Glutamatergic neuron (in vitro differentiated cells): ENCODE data around the gene IKZF3. TPM values are rescaled to one million over a fixed set of nuclear protein-coding genes. Genes with fewer than 3 reads are reported as not detected.
"Not testable (repeated sequence)": the region's sequence is repeated elsewhere in the genome, so short reads cannot be mapped to it uniquely, and the experiment has no call there.

Source experiments
- DNase-seq: peaks from one replicate; pipeline ENCODE4 v3.0.0; 2022
- H3K27ac Mint-ChIP-seq: one replicate; pipeline ENCODE4 v1.8.0; 2020; ENCODE audit warnings: mild to moderate bottlenecking, mixed read lengths, inconsistent platforms; ENCODE audit not compliant: unreplicated experiment
- H3K27me3 Mint-ChIP-seq: one replicate; pipeline ENCODE4 v1.8.0; 2020; ENCODE audit warnings: mild to moderate bottlenecking, moderate library complexity, mixed read lengths, inconsistent platforms; ENCODE audit not compliant: unreplicated experiment
- H3K36me3 Mint-ChIP-seq: one replicate; pipeline ENCODE4 v1.8.0; 2020; ENCODE audit warnings: mild to moderate bottlenecking, mixed read lengths, inconsistent platforms; ENCODE audit not compliant: unreplicated experiment
- H3K4me1 Mint-ChIP-seq: one replicate; pipeline ENCODE4 v1.8.0; 2020; ENCODE audit warnings: mild to moderate bottlenecking, low read depth, mixed read lengths, inconsistent platforms; ENCODE audit not compliant: unreplicated experiment
- H3K4me3 Mint-ChIP-seq: one replicate; pipeline ENCODE4 v1.8.0; 2020; ENCODE audit warnings: mild to moderate bottlenecking, mixed read lengths, inconsistent platforms; ENCODE audit not compliant: unreplicated experiment
- H3K9me3 Mint-ChIP-seq: one replicate; pipeline ENCODE4 v1.8.0; 2020; ENCODE audit warnings: mild to moderate bottlenecking, moderate library complexity, mixed read lengths, inconsistent platforms; ENCODE audit not compliant: unreplicated experiment
- total RNA-seq: library from RNA; stranded (reverse); fragmentation: NEBNext Ultra II Directional; extraction: Animal tissue kit (Norgen Biotek cat#: 25700); gene quantifications from one replicate; pipeline ENCODE4 v1.2.1, GENCODE V29; 2021; ENCODE audit not compliant: unreplicated experiment
- TF ChIP-seq, protein P1 (sequence below): fragments of 200-600 bp; sonication (generic); IDR thresholded peaks from one replicate; pipeline ENCODE4 v1.5.0; 2021; ENCODE audit not compliant: partially characterized antibody, unreplicated experiment

The IKZF3 gene
- total RNA-seq, 1 donor from 2014 or later = not detected

DNA sequence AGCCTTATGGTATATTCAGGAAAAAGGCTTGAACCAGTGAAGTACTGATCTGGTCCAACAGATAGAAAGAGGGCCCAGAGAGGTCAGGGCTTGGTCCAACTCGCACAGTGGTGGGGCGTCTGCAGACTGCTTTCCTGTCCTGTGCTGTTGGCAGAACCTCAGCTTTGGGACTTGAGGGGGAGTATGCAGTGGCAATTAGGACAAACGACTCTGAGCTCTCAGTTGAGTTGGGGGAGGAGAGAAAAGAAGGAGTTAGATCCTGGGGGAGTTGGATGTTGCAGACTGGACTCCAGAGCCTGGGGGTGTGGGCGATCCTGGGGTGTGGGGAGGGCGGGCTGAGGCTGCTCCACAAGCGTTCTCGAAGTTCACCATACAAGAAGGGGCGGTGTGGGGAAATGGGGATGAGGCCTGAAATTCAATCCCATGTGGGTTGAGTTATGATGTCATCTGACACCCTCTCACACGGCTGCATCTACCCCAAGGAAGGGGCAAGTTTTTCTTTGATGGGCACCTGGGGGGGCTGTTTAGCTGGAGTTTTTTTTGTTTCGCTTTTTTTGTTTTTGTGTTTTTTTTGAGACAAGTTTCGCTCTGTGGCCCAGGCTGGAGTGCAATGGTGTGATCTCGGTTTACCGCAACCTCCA is 111.8 kb downstream of the IKZF3 start:
- no peak for DNase-seq
- no peaks in the 10 kb centered on the region for H3K36me3 Mint-ChIP-seq
- no peak overlapping the region for H3K4me3 Mint-ChIP-seq
- H3K27me3 Mint-ChIP-seq = peaks cover 9% of the 10 kb centered on the region
- no peak overlapping the region for H3K27ac Mint-ChIP-seq
- peaks cover 2% of the 10 kb centered on the region for H3K4me1 Mint-ChIP-seq
- TF ChIP-seq, protein P1, sequence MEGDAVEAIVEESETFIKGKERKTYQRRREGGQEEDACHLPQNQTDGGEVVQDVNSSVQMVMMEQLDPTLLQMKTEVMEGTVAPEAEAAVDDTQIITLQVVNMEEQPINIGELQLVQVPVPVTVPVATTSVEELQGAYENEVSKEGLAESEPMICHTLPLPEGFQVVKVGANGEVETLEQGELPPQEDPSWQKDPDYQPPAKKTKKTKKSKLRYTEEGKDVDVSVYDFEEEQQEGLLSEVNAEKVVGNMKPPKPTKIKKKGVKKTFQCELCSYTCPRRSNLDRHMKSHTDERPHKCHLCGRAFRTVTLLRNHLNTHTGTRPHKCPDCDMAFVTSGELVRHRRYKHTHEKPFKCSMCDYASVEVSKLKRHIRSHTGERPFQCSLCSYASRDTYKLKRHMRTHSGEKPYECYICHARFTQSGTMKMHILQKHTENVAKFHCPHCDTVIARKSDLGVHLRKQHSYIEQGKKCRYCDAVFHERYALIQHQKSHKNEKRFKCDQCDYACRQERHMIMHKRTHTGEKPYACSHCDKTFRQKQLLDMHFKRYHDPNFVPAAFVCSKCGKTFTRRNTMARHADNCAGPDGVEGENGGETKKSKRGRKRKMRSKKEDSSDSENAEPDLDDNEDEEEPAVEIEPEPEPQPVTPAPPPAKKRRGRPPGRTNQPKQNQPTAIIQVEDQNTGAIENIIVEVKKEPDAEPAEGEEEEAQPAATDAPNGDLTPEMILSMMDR = no peak
- H3K9me3 Mint-ChIP-seq = peaks cover 1% of the 10 kb centered on the region

DNA sequence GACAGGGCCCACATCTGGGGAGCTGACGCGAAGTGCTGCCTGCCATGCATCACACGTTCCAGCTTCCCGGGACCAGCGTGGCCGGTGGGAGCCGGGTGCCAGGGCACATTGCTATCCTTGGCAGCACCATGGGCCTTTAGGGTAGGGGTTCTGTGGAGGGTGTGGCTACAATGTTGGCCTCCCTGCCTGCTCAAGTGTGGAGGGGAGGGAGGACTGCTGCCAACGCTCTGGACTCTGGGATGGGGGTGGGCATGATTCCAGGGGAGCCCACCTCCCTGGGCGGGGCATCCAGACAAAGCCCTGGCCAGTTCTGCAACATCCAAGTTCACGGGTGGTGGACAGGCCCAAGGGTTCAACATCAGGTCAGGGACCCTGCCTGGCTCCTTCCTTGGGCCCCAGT is 112.5 kb downstream of the IKZF3 start:
- Mint-ChIP-seq H3K36me3 (no peaks in the 10 kb centered on the region), H3K4me1 (peaks cover 2% of the 10 kb centered on the region), H3K9me3 (peaks cover 1% of the 10 kb centered on the region), H3K27ac (no peak overlapping the region), H3K4me3 (no peak overlapping the region), H3K27me3 (peaks cover 6% of the 10 kb centered on the region)
- no peak for DNase-seq
- TF ChIP-seq, protein P1 = no peak

DNA sequence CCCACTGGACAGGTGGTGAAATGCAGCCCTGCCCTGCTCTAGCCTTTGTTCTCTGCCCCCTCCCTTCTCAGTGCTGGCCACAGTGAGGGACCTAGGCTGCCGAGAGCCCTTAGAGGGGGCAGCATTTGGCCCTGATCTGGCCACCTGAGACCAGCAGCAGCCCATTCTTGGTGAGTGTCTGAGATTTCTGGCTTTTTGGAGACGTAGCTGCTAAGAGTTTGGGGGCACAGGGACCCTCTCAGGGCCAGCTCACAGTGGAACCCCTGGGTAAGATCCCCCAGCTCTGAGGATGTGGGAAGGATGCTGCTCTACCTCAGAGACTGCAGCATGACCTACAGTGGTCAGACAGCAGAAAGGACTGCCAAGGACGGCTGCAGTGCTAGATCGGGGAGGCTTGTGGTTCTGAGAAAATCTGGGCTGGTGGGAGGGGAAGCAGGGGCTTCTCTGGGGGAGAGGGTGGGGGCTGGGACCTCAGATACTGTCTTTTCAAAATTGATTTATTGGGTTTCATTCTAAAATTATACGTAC is 113.0 kb downstream of the IKZF3 start:
- H3K9me3 Mint-ChIP-seq = peaks cover 1% of the 10 kb centered on the region
- no peaks in the 10 kb centered on the region for H3K36me3 Mint-ChIP-seq
- H3K4me3 Mint-ChIP-seq = no peak overlapping the region
- peaks cover 5% of the 10 kb centered on the region for H3K27me3 Mint-ChIP-seq
- TF ChIP-seq, protein P1 = no peak
- no peak for DNase-seq
- no peak overlapping the region for H3K27ac Mint-ChIP-seq
- peaks cover 2% of the 10 kb centered on the region for H3K4me1 Mint-ChIP-seq

DNA sequence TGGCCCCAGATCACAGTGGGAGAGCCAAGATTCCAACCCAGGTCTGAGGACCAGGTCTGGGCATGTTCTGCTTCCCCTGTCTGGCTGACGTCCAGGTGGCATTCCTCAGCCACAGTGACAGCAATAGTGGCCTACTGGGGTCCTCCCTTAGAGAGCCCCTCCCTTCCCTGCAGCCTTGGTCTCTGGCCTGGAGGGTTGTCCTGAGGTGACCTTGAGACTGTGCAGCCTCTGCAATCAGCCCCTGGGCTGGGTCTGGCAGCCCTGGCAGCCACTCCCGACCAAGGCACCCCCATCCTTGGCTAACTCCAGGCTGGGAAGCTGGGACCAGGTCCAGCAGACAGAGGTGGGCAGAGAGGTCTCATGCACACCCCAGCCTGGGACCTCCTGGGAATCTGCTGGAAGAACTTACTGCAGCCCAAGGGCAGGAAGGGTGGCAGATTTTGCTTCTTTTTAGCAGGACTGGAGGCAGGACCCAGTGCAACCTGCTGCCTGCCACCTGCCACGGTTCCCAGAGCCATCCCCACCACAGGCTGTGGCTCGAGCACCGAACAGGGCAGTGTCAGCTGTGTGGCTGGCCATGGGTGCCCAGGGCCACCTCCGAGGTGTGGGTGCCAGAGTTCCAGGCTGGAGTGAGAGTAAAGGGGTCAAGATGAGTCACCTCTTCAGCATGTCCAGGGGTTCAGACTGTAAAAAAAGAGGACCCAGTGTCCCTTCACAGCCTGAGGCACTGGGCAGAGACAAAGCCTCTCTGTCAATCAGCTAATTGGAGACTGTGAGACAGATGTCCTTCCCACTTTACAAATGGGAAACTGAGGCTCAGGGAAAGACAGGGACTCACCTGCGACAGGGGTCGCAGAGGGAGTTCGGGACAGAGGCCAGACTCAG is 113.7 kb downstream of the IKZF3 start:
- no peak for DNase-seq
- TF ChIP-seq, protein P1 = no peak
- no peak overlapping the region for H3K4me3 Mint-ChIP-seq
- no peak overlapping the region for H3K27ac Mint-ChIP-seq
- H3K36me3 Mint-ChIP-seq = no peaks in the 10 kb centered on the region
- H3K4me1 Mint-ChIP-seq = peaks cover 2% of the 10 kb centered on the region
- H3K9me3 Mint-ChIP-seq = peaks cover 1% of the 10 kb centered on the region
- H3K27me3 Mint-ChIP-seq = peaks cover 5% of the 10 kb centered on the region

DNA sequence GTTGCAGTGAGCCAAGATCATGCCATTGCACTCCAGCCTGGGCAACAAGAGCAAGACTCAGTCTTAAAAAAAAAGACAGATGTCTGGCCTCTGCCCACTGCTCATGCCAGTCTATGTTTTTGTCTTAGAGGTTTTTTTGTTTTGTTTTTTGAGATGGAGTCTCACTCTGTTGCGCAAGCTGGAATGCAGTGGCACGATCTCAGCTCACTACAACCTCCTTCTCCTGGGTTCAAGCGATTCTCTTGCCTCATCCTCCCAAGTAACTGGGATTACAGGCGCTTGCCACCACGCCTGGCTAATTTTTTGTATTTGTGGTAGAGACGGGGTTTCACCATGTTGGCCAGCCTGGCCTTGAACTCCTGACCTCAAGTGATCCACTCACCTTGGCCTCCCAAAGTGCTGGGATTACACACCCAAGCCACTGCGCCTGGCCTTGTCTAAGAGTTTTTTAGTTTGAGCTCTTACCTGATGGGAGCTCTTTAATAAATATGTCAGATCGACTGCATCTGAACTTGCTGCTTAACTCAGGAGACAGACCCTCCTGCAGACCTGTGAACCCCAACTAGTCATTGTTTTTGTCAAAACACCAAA is 115.6 kb downstream of the IKZF3 start:
- H3K27ac Mint-ChIP-seq, H3K27me3 Mint-ChIP-seq, H3K4me3 Mint-ChIP-seq, H3K9me3 Mint-ChIP-seq, H3K4me1 Mint-ChIP-seq, H3K36me3 Mint-ChIP-seq, DNase-seq: not testable (repeated sequence)
